SK-N-SH treated with all-trans-retinoic acid at 6 μM for 48 hours (cell line): ENCODE results near the gene ATP8A2.

Source experiments
- ATAC-seq: fragments of 200-7000 bp; cut with Tn5 transposase; 3 replicates; pipeline ENCODE4 v1.9.1; 2020; ENCODE audit warnings: mild to moderate bottlenecking, moderate library complexity
- ARNTL ChIP-seq: fragments of 450-650 bp; formaldehyde crosslinking; IDR thresholded peaks from 2 replicates; pipeline ENCODE4 v1.5.0; 2020; ENCODE audit warnings: low read depth, mild to moderate bottlenecking, moderate library complexity, borderline replicate concordance
- BACH2 ChIP-seq: fragments of 250-450 bp; sonication (Bioruptor Pico); IDR thresholded peaks from 2 replicates; pipeline ENCODE4 v1.9.0; 2021; ENCODE audit warnings: mild to moderate bottlenecking, borderline replicate concordance
- CREB5 ChIP-seq: fragments of 250-450 bp; sonication (Bioruptor Pico); IDR thresholded peaks from 2 replicates; pipeline ENCODE4 v1.5.1; 2020; ENCODE audit warnings: low read depth, mild to moderate bottlenecking, moderate library complexity
- CSDC2 ChIP-seq: fragments of 250-450 bp; sonication (Bioruptor Pico); IDR thresholded peaks from 2 replicates; pipeline ENCODE4 v1.5.0; 2020; ENCODE audit warnings: mild to moderate bottlenecking, moderate library complexity
- CSRNP3 ChIP-seq: fragments of 250-450 bp; sonication (Bioruptor Pico); IDR thresholded peaks from 2 replicates; pipeline ENCODE4 v1.5.1; 2021; ENCODE audit warnings: mild to moderate bottlenecking, moderate library complexity
- ESRRG ChIP-seq: fragments of 250-450 bp; sonication (Bioruptor Pico); IDR thresholded peaks from 2 replicates; pipeline ENCODE4 v1.6.1; 2021; ENCODE audit warnings: mild to moderate bottlenecking
- GLIS3 ChIP-seq: fragments of 250-450 bp; sonication (Bioruptor Pico); IDR thresholded peaks from 2 replicates; pipeline ENCODE4 v1.5.0; 2020; ENCODE audit warnings: mild to moderate bottlenecking, moderate library complexity
- ISL1 ChIP-seq: fragments of 250-450 bp; sonication (Bioruptor Pico); IDR thresholded peaks from 2 replicates; pipeline ENCODE4 v2.1.2; 2022; ENCODE audit warnings: mild to moderate bottlenecking, moderate library complexity
- OSR1 ChIP-seq: fragments of 250-450 bp; sonication (Bioruptor Pico); IDR thresholded peaks from 2 replicates; pipeline ENCODE4 v1.8.0; 2022; ENCODE audit warnings: moderate library complexity, mild to moderate bottlenecking, inconsistent platforms
- PATZ1 ChIP-seq: fragments of 250-450 bp; sonication (Bioruptor Pico); IDR thresholded peaks from 2 replicates; pipeline ENCODE4 v1.8.0; 2020; ENCODE audit warnings: mild to moderate bottlenecking, moderate library complexity, borderline replicate concordance
- POU6F1 ChIP-seq: fragments of 250-450 bp; sonication (Bioruptor Pico); IDR thresholded peaks from 2 replicates; pipeline ENCODE4 v1.8.0; 2021; ENCODE audit warnings: low read depth, mild to moderate bottlenecking, moderate library complexity, borderline replicate concordance
- PPARA ChIP-seq: fragments of 250-450 bp; sonication (Bioruptor Pico); IDR thresholded peaks from 2 replicates; pipeline ENCODE4 v1.5.0; 2020; ENCODE audit warnings: mild to moderate bottlenecking, borderline replicate concordance
- RARB ChIP-seq: fragments of 250-450 bp; sonication (Bioruptor Pico); IDR thresholded peaks from 2 replicates; pipeline ENCODE4 v1.8.0; 2021; ENCODE audit warnings: mild to moderate bottlenecking, moderate library complexity
- SNAI2 ChIP-seq: fragments of 250-450 bp; sonication (Bioruptor Pico); IDR thresholded peaks from 2 replicates; pipeline ENCODE4 v1.5.0; 2020; ENCODE audit warnings: mild to moderate bottlenecking, moderate library complexity
- TOX ChIP-seq: fragments of 250-450 bp; sonication (Bioruptor Pico); IDR thresholded peaks from 2 replicates; pipeline ENCODE4 v1.8.0; 2021; ENCODE audit warnings: mild to moderate bottlenecking, moderate library complexity, borderline replicate concordance
- TSHZ2 ChIP-seq: fragments of 250-450 bp; sonication (Bioruptor Pico); IDR thresholded peaks from 2 replicates; pipeline ENCODE4 v1.5.0; 2020; ENCODE audit warnings: mild to moderate bottlenecking, moderate library complexity
- ZC3H10 ChIP-seq: fragments of 250-450 bp; sonication (Bioruptor Pico); IDR thresholded peaks from 2 replicates; pipeline ENCODE4 v1.5.1; 2021; ENCODE audit warnings: mild to moderate bottlenecking, moderate library complexity
- ZFP3 ChIP-seq: fragments of 250-450 bp; sonication (Bioruptor Pico); IDR thresholded peaks from 2 replicates; pipeline ENCODE4 v1.5.0; 2020; ENCODE audit warnings: mild to moderate bottlenecking, moderate library complexity
- ZFP30 ChIP-seq: fragments of 450-650 bp; formaldehyde crosslinking; IDR thresholded peaks from 2 replicates; pipeline ENCODE4 v1.5.0; 2022; ENCODE audit warnings: mild to moderate bottlenecking, moderate library complexity
- ZNF565 ChIP-seq: fragments of 450-650 bp; formaldehyde crosslinking; conservative IDR thresholded peaks from 2 replicates; pipeline ENCODE4 v1.5.0; 2020; ENCODE audit warnings: low read depth, mild to moderate bottlenecking, moderate library complexity
- ZNF70 ChIP-seq: fragments of 450-650 bp; formaldehyde crosslinking; IDR thresholded peaks from 2 replicates; pipeline ENCODE4 v1.5.0; 2020; ENCODE audit warnings: mild to moderate bottlenecking, moderate library complexity

Gene ATP8A2

GRCh38 chr13:26053418-26053980 is 681.7 kb downstream of the ATP8A2 start:
- TF ChIP-seq ZFP30 (CRISPR knock-in tag) (no peak), TOX (CRISPR knock-in tag) (no peak), TSHZ2 (CRISPR knock-in tag) (no peak), GLIS3 (no peak), PPARA (CRISPR knock-in tag) (no peak), CSDC2 (CRISPR knock-in tag) (no peak), PATZ1 (CRISPR knock-in tag) (no peak), ZFP3 (no peak), ZNF565 (CRISPR knock-in tag) (no peak), SNAI2 (CRISPR knock-in tag) (no peak), RARB (CRISPR knock-in tag) (no peak), CSRNP3 (CRISPR knock-in tag) (no peak), ISL1 (CRISPR knock-in tag) (no peak), OSR1 (CRISPR knock-in tag) (no peak), POU6F1 (CRISPR knock-in tag) (no peak), CREB5 (CRISPR knock-in tag) (no peak), ZC3H10 (CRISPR knock-in tag) (no peak)
- no peak for ATAC-seq

- no peak for TF ChIP-seq ZC3H10 (CRISPR knock-in tag)
- TF ChIP-seq TOX (CRISPR knock-in tag) = no peak
- no peak for TF ChIP-seq CSDC2 (CRISPR knock-in tag)
- TF ChIP-seq CREB5 (CRISPR knock-in tag) = no peak
- no peak for TF ChIP-seq ESRRG (CRISPR knock-in tag)
- TF ChIP-seq ZFP3 = no peak
- no peak for TF ChIP-seq TSHZ2 (CRISPR knock-in tag)
- TF ChIP-seq PATZ1 (CRISPR knock-in tag) = no peak
- TF ChIP-seq RARB (CRISPR knock-in tag) = no peak
- no peak for TF ChIP-seq ARNTL (CRISPR knock-in tag)
- TF ChIP-seq GLIS3 = no peak
- TF ChIP-seq ZNF70 (CRISPR knock-in tag) = no peak
- TF ChIP-seq ZFP30 (CRISPR knock-in tag) = no peak
- no peak for TF ChIP-seq SNAI2 (CRISPR knock-in tag)
- no peak for TF ChIP-seq ISL1 (CRISPR knock-in tag)
- no peak for TF ChIP-seq CSRNP3 (CRISPR knock-in tag)
- TF ChIP-seq ZNF565 (CRISPR knock-in tag) = no peak
- TF ChIP-seq BACH2 (CRISPR knock-in tag) = no peak
- no peak for ATAC-seq
Observed at GRCh38 chr13:26054896-26055295, 683.1 kb downstream of the ATP8A2 start.
